AG08395 (cell line): ENCODE results near the gene ACBD3.

Experiments
- DNase-seq: peaks from one replicate; pipeline ENCODE4 v3.0.0; 2012; ENCODE audit warnings: mixed read lengths, low spot score

ACBD3 gene

DNA sequence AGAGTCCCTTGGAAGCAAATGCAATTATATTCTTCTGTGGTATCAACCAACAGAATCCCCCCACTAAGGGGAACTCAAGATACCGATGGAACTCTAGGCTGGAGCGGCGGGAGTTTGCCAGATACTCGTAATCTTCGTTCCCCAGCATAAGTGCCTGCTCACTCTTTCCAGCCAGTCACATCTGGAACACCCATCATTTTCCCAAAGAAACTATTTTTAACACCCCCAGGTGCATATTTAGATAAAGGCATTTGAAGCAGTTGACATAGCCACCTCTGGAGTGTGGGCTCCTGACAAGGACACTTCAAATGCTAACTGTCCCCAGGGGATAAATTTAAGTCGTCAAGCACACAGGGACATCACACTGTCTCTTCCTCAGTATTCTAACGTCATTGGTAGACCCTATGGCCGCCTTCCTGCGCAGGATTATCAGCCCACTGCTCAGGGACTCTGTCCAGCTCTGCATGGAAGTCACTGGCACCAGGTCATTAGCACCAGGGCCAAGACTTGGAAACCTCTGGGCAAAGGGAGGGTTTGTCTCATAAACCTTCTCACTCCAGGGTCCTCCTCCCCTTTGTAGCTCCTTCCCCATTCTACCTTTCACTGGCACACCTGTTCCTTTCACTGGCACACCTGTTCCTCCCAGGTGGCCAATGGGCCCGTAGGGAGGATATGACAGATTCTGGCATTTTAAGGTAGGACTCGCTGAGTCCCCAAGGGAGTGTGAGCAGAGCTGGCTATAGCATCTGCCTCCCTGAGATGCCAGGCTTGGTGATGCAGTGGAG is 75.3 kb downstream of the ACBD3 start:
- DNase-seq = no peak

DNA sequence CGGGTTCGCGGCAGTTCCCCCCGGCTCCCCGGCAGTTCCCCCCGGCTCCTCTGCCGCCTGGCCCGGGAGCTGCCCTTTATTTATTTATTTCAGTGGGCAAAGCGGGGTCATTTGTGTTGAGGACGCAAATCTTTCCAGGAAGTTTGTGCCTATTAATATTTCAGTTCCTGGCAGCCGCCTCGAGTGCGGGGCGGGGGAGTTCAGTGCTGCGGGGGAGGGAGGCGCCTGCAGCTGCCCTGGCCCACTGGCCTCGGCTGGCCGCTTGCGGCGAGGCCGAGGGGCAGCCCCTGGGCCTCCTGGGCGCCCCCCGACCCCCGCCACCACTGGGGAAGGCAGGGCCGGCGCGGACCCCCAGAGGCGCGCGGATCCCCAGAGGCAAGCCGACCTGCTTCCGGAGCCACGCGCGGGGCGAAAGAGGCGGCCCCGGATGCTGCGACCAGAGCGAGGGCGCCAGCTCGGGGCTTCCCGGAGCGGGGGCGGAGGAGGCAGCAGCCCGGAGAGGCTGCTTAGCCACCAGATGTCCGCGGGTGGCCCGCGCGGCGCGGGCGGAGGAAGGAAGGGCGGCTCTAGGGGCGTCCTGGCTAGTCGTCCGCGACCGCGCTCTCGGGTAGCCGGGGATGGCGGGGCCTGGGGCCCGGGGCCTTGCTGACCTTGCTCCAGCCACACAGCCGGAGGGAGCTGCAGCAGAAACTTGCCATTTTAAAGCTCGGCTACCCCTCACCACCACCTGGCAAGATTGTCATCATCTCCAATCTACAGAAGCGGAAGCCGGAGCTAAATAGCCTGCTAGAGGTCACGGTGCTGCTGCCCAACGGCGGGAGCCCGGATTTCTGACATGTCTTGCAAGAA is 76.1 kb downstream of the ACBD3 start:
- DNase-seq = peak; percentile 80

DNA sequence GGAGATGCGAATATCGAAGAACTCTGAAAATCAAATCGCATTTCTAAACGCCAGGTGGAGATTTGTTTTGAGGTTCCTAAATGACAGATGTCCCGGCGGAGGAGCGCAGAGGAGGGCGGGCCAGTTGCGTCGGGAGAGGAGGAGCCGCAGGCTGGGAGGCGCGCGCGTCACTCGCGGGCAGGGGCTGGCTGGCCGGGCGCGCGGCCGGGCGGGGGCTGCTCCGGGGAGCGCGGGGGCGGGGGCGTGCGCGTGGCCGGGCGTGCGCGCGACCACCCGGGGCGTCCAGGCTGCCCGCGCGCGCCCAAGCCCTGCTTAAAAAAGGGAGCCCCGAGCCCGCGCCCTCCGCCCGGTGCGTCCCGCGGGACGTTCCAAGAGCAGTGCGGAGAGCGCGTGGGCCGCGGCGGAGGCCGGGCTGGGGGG is 76.7 kb downstream of the ACBD3 start:
- peak; percentile 92 for DNase-seq

DNA sequence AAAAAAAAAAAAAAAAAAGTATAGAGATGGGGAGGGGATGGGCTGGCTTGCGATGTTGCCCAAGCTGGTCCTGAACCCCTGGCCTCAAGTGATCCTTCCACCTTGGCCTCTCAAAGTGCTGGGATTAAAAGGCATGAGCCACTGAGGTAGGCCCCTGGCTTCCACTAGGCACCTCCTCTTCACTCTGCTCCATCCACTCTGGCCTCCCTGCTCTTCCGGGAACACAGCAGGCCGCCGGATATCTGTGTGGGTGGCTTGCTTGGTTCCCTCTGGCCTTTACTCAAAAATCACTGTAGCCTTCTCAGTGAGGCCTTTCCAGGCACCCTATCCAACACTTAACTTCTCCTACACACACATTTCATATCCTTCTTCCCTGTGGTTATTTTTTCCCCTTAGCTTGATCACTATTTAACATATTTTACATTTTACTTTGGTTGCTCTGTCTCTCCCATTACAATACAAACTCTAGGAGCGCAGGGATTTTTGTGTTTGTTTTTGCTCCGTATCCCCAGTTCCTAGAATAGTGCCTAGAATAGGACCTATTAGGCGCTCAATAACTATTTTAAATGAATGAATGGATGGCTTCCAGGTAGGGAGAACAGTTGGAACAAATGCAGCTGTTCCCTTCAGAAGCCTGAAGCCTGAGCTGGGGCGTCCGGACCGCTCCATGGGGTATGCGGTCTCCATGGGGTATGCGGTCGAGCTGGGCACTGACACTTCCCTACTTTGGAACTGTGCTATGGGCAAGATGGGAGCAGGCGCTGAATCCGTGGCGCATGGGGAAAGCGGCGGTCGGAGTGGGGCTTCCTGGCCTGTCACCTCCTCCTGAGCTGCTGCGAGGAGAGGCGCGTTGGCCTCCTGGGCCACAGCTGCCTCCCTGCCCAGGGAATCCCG is 77.4 kb downstream of the ACBD3 start:
- no peak for DNase-seq

DNA sequence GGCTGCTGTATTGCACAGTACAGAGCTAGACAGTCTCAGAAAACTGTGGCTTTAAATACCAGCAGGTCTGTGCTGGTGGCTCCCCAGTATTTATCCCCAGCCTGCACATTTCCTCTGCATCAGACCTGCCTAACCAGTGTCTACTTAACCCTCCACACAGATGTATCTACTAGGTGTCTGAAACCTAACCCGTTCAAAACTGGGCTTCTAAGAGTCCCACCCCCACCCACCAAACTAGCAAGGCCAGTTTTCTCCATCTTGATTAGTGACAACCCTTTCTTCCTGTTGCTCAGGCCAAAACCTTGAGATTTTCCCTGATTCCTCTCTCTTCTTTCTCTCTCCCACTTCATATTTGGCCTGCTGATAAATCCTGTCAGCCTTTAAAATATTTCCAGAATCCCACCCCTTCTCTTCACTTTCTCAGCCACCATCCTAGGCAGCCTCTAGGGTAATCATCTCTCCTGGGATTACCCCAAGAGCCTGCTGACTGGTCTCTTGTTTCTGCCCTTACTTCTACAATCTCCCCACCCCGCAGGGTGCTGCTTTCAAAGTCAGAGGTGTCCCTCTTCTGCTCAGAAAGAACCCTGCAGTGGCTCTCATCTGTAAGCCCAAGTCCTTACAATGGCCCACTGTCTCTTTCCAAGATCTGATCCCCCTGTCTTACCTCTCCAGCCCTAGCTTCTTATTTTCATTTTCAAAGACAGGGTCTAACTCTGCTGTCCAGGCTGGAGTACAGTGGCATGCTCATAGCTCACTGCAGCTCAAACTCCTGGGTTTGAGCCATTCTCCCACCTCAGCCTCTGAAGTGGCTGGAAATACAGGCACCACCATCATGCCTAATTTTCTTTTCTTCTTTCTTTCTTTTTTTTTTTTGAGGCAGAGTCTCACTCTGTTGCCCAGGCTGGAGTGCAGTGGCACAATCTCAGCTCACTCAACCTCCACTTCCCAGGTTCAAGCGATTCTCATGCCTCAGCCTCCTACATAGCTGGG is 78.8 kb downstream of the ACBD3 start:
- DNase-seq = no peak

DNA sequence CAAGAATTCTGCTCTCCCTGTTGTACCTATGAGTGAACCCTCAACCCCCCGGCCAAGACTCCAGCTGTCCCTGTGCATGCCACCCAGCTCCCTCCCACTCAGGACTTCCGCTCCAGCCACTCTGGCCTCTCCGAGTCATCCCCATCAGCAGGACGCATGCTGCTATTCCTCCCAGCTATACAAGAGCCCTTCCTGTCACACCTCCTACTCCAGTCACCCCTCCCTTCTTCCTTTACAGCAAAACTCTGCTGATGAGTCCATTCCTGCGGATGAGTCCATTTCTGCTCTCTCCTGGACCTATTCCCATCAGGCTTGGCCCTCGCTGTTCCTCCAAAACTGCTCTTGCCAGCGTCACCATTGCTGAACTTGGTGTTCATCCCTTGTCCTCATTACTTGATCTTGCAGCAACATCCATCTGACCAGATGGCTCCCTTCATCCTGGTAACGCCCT is 81.8 kb downstream of the ACBD3 start:
- DNase-seq = no peak

DNA sequence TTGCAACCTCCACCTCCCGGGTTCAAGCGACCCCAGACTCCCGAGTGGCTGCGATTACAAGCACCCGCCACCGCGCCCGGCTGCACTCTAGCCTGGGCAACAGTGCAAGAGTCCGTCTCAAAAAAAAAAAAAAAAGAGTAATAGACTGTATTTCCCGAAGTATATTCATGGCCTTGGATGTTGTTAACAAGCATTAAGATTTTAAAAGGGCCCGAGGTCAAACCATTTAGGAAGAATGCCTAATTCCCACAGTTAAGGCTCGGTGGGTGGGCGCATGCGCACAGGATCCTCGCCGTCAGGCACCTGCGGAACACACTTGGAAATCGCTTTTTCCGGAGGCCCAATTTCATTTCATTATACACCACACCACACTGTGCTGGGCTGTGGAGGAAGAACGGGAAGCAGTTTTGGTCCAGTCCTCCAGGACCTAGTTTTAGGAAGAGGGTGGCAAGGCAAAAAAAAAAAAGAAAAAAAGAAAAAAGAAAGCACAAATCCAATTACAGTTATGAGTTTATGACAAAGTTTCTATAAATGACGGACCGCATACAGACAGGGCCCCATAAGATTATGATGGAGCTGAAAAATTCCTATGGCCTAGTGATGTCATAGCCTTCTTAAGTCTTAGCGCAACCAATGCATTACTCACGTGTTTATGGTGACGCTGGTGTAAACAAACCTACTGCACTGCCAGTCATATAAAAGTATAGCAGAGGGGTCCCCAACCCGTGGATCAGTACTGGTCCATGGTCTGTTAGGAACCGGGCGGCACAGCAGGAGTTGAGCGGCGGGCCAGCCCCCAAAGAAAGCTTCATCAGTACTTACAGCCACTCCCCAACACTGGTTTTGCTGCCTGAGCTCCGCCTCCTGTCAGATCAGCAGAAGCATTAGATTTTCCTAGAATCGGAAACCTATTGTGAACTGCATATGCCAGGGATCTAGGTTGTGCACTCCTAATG is 85.8 kb downstream of the ACBD3 start:
- peak; percentile 55 for DNase-seq

DNA sequence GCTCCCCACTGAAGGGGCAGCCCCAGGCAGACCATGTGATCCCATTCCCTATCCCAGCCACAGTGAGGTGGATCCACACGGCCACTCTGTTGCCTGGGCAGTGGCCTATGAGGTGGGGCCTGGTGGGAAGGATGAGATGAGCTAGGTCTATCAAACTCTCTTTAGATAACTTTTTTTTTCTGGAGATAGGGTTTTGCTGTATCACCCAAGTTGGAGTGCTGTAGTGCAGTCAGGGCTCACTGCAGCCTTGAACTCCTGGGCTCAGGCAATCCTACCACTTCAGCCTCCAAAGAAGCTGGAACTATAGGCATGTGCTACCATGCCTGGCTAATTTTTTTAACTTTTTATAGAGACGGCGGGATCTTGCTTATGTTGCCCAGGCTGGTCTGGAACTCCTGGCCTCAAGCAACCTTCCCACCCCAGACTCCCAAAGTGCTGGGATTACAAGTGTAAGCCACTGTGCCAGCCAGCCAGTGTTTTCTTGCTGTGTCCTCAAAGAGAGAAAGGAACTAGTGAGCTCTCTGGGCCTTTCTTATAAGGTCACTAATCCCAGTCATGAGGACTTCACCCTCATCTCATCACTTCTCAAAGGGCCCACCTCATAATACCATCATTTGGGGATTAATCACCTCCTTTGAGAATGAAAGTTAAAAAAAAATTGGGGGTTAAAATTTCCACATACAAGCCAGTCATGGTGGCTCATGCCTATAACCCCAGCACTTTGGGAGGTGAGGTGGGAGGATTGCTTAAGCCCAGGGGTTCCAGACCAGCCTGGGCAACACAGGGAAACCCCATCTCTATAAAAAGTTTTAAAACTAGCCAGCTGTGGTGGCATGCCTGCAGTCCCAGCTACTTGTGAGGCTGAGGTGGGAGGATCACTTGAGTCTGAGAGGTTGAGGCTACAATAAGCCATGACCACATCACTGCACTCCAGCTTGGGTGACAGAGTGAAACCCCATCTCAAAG is 87.4 kb downstream of the ACBD3 start:
- no peak for DNase-seq

DNA sequence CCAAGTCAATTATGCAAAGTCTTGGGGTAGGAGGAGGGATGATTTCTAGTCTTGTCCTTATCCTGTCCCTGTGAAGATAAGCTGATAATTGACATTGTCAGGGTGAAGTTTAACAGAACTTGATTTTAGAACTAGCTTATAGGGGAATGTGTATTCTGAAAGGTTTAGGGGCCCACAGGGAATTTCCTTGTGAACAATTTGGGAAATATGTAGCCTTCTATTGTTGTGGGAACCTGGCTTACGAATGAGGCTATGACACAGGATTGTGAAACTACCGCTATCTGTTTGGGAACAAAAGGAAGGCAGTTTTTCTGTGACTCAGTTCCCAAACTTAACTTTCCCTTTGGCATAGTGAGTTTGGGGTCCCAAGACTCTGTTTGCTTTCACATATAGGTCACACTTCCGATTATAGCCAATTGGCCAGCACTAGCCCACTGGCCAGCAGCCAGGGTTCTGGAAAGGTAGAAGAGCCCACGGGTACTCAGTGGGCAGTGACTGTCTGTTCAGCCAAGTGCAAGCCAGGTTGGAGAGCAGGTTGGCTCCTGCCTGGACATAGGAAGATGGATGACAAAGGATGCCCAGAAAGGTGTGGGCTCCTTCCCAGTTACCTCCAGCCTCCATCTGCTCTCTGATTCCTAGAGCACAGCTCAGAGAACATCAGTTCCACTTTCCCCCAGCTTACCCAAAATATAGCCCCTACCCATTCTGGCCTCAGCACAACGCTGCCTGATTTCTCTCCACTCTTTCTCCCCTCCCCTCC is 88.5 kb downstream of the ACBD3 start:
- peak; percentile 48 for DNase-seq

DNA sequence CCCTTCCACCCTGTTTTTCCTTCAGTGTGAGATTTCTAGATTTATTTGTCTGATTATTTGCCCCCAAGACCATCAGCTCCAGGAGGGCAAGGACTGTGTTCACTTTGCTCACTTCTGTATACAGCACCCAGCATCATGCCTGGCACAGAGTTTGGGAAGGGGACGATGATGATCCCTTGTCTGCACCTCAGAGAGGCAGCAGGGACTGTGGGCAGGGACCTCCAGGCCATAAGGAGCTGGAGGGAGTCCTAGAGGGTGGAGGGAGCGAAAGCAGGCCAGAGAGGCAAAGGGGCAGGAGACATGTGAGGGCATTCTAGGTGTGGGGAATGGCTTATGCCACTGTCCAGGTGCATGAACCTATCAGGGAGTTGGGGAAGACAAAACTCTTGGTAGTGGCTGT is 91.3 kb downstream of the ACBD3 start:
- DNase-seq = no peak
